GOT3 (cell line): Measurements from ENCODE around the gene GCC1.

Source experiments
- DNase-seq: peaks from one replicate; lab custom pipeline; 2025; ENCODE audit warnings: mixed read lengths; lab: John Stamatoyannopoulos, UW

The GCC1 gene

GRCh38 chr7:127536741-127537140 is 48.7 kb downstream of the GCC1 start:
- DNase-seq, result no peak

GRCh38 chr7:127536394-127536691 is 49.1 kb downstream of the GCC1 start:
- no peak for DNase-seq

- DNase-seq, result no peak
These were observed 49.6 kb downstream of the GCC1 start for GRCh38 chr7:127535546-127536393.

- no peak for DNase-seq
These were observed 50.8 kb downstream of the GCC1 start for GRCh38 chr7:127534636-127535035.

GRCh38 chr7:127532736-127533135 is 52.7 kb downstream of the GCC1 start:
- DNase-seq, result no peak

GRCh38 chr7:127532151-127532550 is 53.2 kb downstream of the GCC1 start:
- DNase-seq, result no peak
